Adrenal gland (tissue), 5 donors: ENCODE data around the gene TAX1BP1.

ENCODE experiments used
- CTCF ChIP-seq, 6 experiments: fragments of 450-650 bp in 4 of 6; fragments of 200-600 bp in 2 of 6; sonication (generic) in 1 of 6; IDR thresholded peaks; 1 replicate in 5 of 6; 2 replicates in 1 of 6; pipeline versions ENCODE4 v1.5.1 to v1.8.0; 2016 to 2021; ENCODE audit warnings: antibody characterized with exemption in 6 of 6, mild to moderate bottlenecking in 2 of 6, moderate library complexity in 1 of 6
- POLR2A ChIP-seq, 2 donors: fragments of 450-650 bp; IDR thresholded peaks; one replicate each; pipeline ENCODE4 v1.6.1; 2017; ENCODE audit warnings: antibody characterized with exemption in 2 of 2, mild to moderate bottlenecking in 2 of 2, moderate library complexity in 1 of 2
- donor health status: DM: no; HTN: no; CAD: no.

- no peak for TF ChIP-seq CTCF (IDR thresholded peaks at IDR 0.05)
- no peak for TF ChIP-seq POLR2A (IDR thresholded peaks at IDR 0.05)
These were observed 39.9 kb downstream of the TAX1BP1 start for GRCh38 chr7:27779873-27780272.
